Fibroblast of mammary gland (primary cell): ENCODE measurements around the gene ATXN7L1.

Experiments
- DNase-seq: peaks from one replicate; pipeline ENCODE4 v3.0.0-alpha.2; 2010; ENCODE audit warnings: low read depth
- H3K4me3 ChIP-seq: 2 replicates; pipeline ENCODE4 v1.5.1; 2011; ENCODE audit warnings: low read depth, mild to moderate bottlenecking, low read length, moderate library complexity; ENCODE audit not compliant: control insufficient read depth
- CTCF ChIP-seq: conservative IDR thresholded peaks from 2 replicates; pipeline ENCODE4 v1.5.1; 2011; ENCODE audit warnings: low read depth, low read length, inconsistent platforms; ENCODE audit not compliant: control insufficient read depth, insufficient read depth

Gene ATXN7L1

GRCh38 chr7:105811189-105811847 lies 65.1 kb downstream of the ATXN7L1 start:
- DNase-seq: no peak
- no peak overlapping the region for H3K4me3 ChIP-seq
- TF ChIP-seq CTCF: no peak

GRCh38 chr7:105810556-105810955 lies 65.8 kb downstream of the ATXN7L1 start:
- TF ChIP-seq CTCF: no peak
- DNase-seq: no peak
- H3K4me3 ChIP-seq: no peak overlapping the region

- DNase-seq: peak; percentile 85
- H3K4me3 ChIP-seq: no peak overlapping the region
- TF ChIP-seq CTCF: no peak
Observed at GRCh38 chr7:105808703-105809590, 67.5 kb downstream of the ATXN7L1 start.

GRCh38 chr7:105808209-105808608 lies 68.2 kb downstream of the ATXN7L1 start:
- no peak for DNase-seq
- H3K4me3 ChIP-seq: no peak overlapping the region
- TF ChIP-seq CTCF: no peak

GRCh38 chr7:105807448-105807762 lies 69.0 kb downstream of the ATXN7L1 start:
- no peak for TF ChIP-seq CTCF
- no peak for DNase-seq
- H3K4me3 ChIP-seq: no peak overlapping the region

GRCh38 chr7:105806592-105807447 lies 69.6 kb downstream of the ATXN7L1 start:
- no peak for TF ChIP-seq CTCF
- no peak overlapping the region for H3K4me3 ChIP-seq
- DNase-seq: peak; percentile 85
